ENCODE results near the gene FCN1. TPM values are rescaled to one million over a fixed set of nuclear protein-coding genes. Genes with fewer than 3 reads are reported as not detected.
"Not testable (repeated sequence)": the region's sequence is repeated elsewhere in the genome, so short reads cannot be mapped to it uniquely, and the experiment has no call there.

The FCN1 gene
- total and polyA plus RNA-seq, 2 experiments from 2014 or later, result not detected

DNA sequence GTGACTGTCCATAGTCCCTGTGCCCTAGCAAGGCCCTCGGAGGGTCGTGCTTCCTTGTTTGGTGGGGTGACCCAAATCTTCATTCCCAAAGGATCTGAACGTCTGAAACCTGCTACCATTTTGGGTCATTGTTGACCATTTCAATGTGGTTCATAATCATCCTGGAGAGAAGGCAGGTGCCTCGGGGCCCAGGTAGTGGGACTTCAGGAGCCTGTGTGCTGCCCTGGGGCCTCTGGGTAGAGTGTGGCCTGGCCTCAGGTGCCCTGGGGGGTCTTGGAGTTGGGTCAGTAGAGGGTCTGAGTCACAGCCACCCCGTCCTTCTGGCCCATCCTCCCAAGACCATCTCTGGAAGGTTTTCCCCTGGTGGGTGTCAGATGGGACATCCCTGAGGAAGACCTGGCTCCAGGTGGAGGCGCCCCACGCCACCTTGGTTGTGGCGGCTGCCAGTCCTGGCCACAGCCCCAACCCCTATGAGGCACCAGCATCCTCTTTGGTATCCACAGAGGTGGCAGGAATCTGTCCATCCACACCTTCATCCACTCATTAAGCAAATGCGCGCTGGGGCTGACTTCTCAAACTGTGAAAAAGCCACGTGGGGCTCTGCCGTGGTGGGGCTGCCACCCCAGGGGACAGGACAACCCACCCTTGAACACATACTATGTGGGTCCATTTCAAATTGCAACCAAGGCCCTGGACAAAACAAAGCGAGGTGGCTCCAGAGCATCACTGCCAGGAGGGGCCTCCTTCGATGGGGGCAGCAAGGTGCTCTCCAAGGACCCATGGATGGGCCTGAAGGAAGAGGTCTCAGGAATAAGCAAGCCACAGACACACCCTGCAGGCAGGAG is 41.6 kb upstream of the FCN1 start:
- Histone ChIP-seq H3K36me3 (replicated peaks; ENCODE audit: insufficient read depth, low read depth) (no peaks in the 10 kb centered on the region), H4K20me1 (ENCODE audit: insufficient read depth, poor library complexity, severe bottlenecking) (no peaks in the 10 kb centered on the region), H3K27ac (no peak overlapping the region), H2AFZ (no peak overlapping the region), H3K9me3 (ENCODE audit: low read depth) (no peaks in the 10 kb centered on the region), H3K4me3 (no peak overlapping the region), H3K9me2 (replicated peaks; ENCODE audit: insufficient read depth) (no peaks in the 10 kb centered on the region), H3K79me2 (no peaks in the 10 kb centered on the region), H3K4me2 (no peak overlapping the region), H3K4me1 (ENCODE audit: insufficient read depth) (no peaks in the 10 kb centered on the region), H3K27me3 (no peaks in the 10 kb centered on the region)
- TF ChIP-seq EZH2 (IDR thresholded peaks at IDR 0.05; ENCODE audit: borderline replicate concordance) (no peak), EZH2phosphoT487 (IDR thresholded peaks at IDR 0.05; ENCODE audit: low read depth, severe bottlenecking, unreplicated experiment) (no peak)
- TF ChIP-seq, protein P1, sequence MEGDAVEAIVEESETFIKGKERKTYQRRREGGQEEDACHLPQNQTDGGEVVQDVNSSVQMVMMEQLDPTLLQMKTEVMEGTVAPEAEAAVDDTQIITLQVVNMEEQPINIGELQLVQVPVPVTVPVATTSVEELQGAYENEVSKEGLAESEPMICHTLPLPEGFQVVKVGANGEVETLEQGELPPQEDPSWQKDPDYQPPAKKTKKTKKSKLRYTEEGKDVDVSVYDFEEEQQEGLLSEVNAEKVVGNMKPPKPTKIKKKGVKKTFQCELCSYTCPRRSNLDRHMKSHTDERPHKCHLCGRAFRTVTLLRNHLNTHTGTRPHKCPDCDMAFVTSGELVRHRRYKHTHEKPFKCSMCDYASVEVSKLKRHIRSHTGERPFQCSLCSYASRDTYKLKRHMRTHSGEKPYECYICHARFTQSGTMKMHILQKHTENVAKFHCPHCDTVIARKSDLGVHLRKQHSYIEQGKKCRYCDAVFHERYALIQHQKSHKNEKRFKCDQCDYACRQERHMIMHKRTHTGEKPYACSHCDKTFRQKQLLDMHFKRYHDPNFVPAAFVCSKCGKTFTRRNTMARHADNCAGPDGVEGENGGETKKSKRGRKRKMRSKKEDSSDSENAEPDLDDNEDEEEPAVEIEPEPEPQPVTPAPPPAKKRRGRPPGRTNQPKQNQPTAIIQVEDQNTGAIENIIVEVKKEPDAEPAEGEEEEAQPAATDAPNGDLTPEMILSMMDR (IDR thresholded peaks at IDR 0.05; ENCODE audit: poor library complexity), result no peak
- WGBS (ENCODE audit: low lambda C conversion rate, missing lambda C conversion rate), result 95% methylated on average over 13 of the region's 14 CpGs
- no peak for DNase-seq (ENCODE audit: low spot score)

DNA sequence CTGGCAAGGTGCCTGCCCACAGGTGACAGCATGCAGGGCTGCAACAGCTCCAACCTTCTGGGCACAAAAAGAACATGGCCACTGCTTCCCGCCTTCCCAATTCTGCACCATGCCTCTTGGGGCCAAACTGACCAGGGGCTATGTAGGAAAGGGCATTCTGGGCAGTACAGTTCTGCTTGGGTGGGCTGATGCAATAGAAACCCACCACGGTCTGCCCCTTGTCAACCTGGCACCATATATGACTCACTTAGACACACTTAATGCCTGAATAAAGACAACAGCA is 40.2 kb upstream of the FCN1 start:
- no peak for DNase-seq (ENCODE audit: low spot score)
- no peaks in the 10 kb centered on the region for H4K20me1 ChIP-seq (ENCODE audit: insufficient read depth, poor library complexity, severe bottlenecking)
- no peak overlapping the region for H2AFZ ChIP-seq
- TF ChIP-seq EZH2 (IDR thresholded peaks at IDR 0.05; ENCODE audit: borderline replicate concordance), result no peak
- no peak for TF ChIP-seq EZH2phosphoT487 (IDR thresholded peaks at IDR 0.05; ENCODE audit: low read depth, severe bottlenecking, unreplicated experiment)
- TF ChIP-seq, protein P1 (IDR thresholded peaks at IDR 0.05; ENCODE audit: poor library complexity), result no peak
- no peak overlapping the region for H3K4me2 ChIP-seq
- WGBS (ENCODE audit: low lambda C conversion rate, missing lambda C conversion rate), result 87% methylated on average over 2 of the region's 2 CpGs
- H3K79me2 ChIP-seq, result no peaks in the 10 kb centered on the region
- H3K9me3 ChIP-seq (ENCODE audit: low read depth), result no peaks in the 10 kb centered on the region
- H3K4me1 ChIP-seq (ENCODE audit: insufficient read depth), result no peaks in the 10 kb centered on the region
- H3K36me3 ChIP-seq (replicated peaks; ENCODE audit: insufficient read depth, low read depth), result no peaks in the 10 kb centered on the region
- H3K27me3 ChIP-seq, result no peaks in the 10 kb centered on the region
- H3K9me2 ChIP-seq (replicated peaks; ENCODE audit: insufficient read depth), result no peaks in the 10 kb centered on the region
- no peak overlapping the region for H3K27ac ChIP-seq
- no peak overlapping the region for H3K4me3 ChIP-seq

DNA sequence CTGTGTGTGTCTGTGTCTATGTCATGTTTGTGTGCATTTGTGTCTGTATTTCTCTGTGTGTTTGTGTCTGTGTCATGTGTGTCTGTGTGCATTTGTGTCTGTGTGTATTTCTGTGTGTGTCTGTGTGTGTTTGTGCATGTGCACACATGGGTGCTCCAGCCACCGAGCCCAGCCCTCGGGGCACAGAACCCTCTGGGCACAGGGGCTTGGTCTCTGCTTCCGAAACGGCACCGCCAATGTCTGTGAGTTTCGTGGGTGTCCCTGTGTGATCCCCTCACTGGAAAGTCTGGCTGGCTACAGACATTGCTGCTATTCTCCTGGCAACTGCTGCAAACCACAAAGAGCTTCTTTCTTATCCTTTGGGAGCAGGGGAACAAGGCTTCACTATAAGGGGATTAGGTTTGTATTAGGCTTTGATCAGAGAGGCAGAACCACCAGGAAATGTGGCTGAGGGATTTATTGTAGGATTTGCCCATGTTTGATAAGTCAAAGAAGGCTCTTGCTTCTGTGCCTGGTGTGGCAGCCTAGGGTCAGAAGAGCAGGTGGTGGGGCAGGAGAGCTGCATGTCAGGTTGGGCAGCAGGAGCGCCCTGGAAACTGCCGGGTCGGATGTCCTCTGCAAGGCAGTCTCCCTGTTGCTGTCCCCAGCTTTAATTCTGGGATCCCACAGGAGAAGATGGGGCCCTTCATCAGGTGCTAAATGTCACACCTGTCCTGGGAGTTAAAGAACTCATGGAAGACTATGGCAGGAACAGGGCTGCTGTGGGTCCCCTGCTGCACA is 39.6 kb upstream of the FCN1 start:
- Histone ChIP-seq H4K20me1 (ENCODE audit: insufficient read depth, poor library complexity, severe bottlenecking) (no peaks in the 10 kb centered on the region), H3K36me3 (replicated peaks; ENCODE audit: insufficient read depth, low read depth) (no peaks in the 10 kb centered on the region), H3K9me2 (replicated peaks; ENCODE audit: insufficient read depth) (no peaks in the 10 kb centered on the region), H3K4me2 (no peak overlapping the region), H3K4me1 (ENCODE audit: insufficient read depth) (no peaks in the 10 kb centered on the region), H3K27me3 (no peaks in the 10 kb centered on the region), H3K79me2 (no peaks in the 10 kb centered on the region), H2AFZ (no peak overlapping the region), H3K27ac (no peak overlapping the region), H3K4me3 (no peak overlapping the region), H3K9me3 (ENCODE audit: low read depth) (no peaks in the 10 kb centered on the region)
- TF ChIP-seq, protein P1 (IDR thresholded peaks at IDR 0.05; ENCODE audit: poor library complexity), result no peak
- DNase-seq (ENCODE audit: low spot score), result no peak
- WGBS (ENCODE audit: low lambda C conversion rate, missing lambda C conversion rate), result 86% methylated on average over 9 of the region's 9 CpGs

DNA sequence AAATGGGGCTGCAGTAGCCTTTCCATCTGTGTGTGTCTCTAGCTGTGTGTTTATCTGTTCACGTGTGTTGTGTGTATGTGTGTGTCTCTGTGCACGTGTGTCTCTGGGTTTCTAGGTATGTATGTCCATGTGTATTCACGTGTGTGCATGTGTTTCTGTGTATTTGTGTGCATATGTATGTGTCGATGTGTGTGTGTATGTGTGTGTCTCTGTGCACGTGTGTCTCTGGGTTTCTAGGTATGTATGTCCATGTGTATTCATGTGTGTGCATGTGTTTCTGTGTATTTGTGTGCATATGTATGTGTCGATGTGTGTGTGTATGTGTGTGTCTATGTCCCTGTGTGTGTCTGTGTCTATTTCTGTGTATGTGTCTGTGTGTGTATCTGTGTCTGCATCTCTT is 38.7 kb upstream of the FCN1 start:
- H4K20me1 ChIP-seq (ENCODE audit: insufficient read depth, poor library complexity, severe bottlenecking); H3K27ac ChIP-seq; H3K4me1 ChIP-seq (ENCODE audit: insufficient read depth); H2AFZ ChIP-seq; H3K27me3 ChIP-seq; H3K79me2 ChIP-seq; DNase-seq (ENCODE audit: low spot score); H3K36me3 ChIP-seq (replicated peaks; ENCODE audit: insufficient read depth, low read depth); H3K9me3 ChIP-seq (ENCODE audit: low read depth); H3K4me2 ChIP-seq; H3K9me2 ChIP-seq (replicated peaks; ENCODE audit: insufficient read depth); H3K4me3 ChIP-seq: not testable (repeated sequence)
- 94% methylated on average over 6 of the region's 6 CpGs for WGBS (ENCODE audit: low lambda C conversion rate, missing lambda C conversion rate)
